Bronchial epithelial cell (primary cell): ENCODE results near the gene MYO15A. TPM values are rescaled to one million over a fixed set of nuclear protein-coding genes. Genes with fewer than 3 reads are reported as not detected.

ENCODE experiments used
- DNase-seq: peaks from one replicate; pipeline ENCODE4 v3.0.0-alpha.2; 2010; ENCODE audit warnings: low read depth
- FAIRE-seq: peaks from 2 replicates; lab custom pipeline; 2011; peaks lifted over from hg19 to GRCh38; lab: Jason Lieb, UNC
- H3K27me3 ChIP-seq: 2 replicates; pipeline ENCODE4 v1.5.1; 2011; ENCODE audit warnings: low read length; ENCODE audit not compliant: control insufficient read depth, insufficient read depth
- H3K36me3 ChIP-seq: 2 replicates; pipeline ENCODE4 v1.5.1; 2011; ENCODE audit warnings: low read length; ENCODE audit not compliant: control insufficient read depth, insufficient read depth
- H3K4me3 ChIP-seq: 2 replicates; pipeline ENCODE4 v1.5.1; 2011; ENCODE audit warnings: mild to moderate bottlenecking, low read depth, low read length, control low read depth
- CTCF ChIP-seq: IDR thresholded peaks from 2 replicates; pipeline ENCODE4 v1.5.1; 2011; ENCODE audit warnings: mild to moderate bottlenecking, moderate library complexity, low read length, control low read depth, inconsistent platforms; ENCODE audit not compliant: insufficient read depth, severe bottlenecking
- total RNA-seq: library from RNA; depleted of rRNA; stranded (reverse); fragments of >200 nt; gene quantifications from 2 replicates; pipeline ENCODE4 v1.2.1, GENCODE V29; 2014

The MYO15A gene
- total RNA-seq, 1 donor from 2014 or later, result 1.6 TPM

- H3K27me3 ChIP-seq, result no peaks in the 10 kb centered on the region
- H3K4me3 ChIP-seq, result no peak overlapping the region
- no peak for FAIRE-seq
- DNase-seq, result no peak
- no peak for TF ChIP-seq CTCF
- no peaks in the 10 kb centered on the region for H3K36me3 ChIP-seq
Measured at GRCh38 chr17:18119166-18119745, 10.7 kb downstream of the MYO15A start.

DNA sequence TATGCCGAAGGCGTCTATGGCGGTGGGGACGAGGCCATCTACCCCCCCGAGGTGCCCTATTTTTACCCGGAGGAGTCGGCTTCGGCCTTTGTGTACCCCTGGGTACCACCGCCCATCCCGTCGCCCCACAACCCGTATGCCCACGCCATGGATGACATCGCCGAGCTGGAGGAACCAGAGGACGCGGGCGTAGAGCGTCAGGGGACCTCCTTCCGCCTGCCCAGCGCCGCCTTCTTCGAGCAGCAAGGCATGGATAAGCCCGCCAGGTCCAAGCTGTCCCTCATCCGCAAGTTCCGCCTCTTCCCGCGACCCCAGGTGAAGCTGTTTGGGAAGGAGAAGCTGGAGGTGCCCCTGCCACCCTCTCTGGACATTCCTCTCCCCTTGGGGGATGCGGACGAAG, 11.4 kb downstream of the MYO15A start:
- DNase-seq, result no peak
- H3K4me3 ChIP-seq, result no peak overlapping the region
- H3K27me3 ChIP-seq, result no peaks in the 10 kb centered on the region
- no peaks in the 10 kb centered on the region for H3K36me3 ChIP-seq
- FAIRE-seq, result no peak
- no peak for TF ChIP-seq CTCF

GRCh38 chr17:18120461-18121017, 12.0 kb downstream of the MYO15A start:
- no peak for TF ChIP-seq CTCF
- DNase-seq, result no peak

DNA sequence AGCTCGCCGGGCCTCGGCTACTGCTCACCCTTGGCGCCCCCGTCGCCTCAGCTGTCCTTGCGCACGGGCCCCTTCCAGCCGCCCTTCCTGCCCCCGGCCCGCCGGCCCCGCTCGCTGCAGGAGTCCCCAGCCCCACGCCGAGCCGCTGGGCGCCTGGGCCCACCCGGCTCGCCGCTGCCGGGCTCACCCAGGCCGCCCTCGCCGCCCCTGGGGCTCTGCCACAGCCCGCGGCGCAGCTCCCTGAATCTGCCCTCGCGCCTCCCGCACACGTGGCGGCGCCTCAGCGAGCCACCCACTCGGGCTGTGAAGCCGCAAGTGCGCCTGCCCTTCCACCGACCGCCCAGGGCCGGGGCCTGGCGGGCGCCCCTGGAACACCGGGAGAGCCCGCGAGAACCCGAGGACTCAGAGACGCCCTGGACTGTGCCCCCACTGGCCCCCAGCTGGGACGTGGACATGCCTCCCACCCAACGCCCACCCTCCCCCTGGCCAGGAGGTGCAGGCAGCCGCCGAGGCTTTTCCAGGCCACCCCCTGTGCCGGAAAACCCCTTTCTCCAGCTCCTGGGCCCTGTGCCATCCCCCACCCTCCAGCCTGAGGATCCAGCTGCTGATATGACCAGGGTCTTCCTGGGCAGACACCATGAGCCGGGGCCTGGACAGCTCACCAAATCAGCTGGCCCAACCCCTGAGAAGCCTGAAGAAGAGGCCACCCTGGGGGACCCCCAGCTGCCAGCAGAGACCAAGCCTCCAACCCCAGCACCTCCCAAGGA, 12.8 kb downstream of the MYO15A start:
- no peaks in the 10 kb centered on the region for H3K27me3 ChIP-seq
- no peak overlapping the region for H3K4me3 ChIP-seq
- DNase-seq, result no peak
- TF ChIP-seq CTCF, result no peak
- FAIRE-seq, result no peak
- no peaks in the 10 kb centered on the region for H3K36me3 ChIP-seq

More at GRCh38 chr17:18120461-18121017, 12.0 kb downstream of the MYO15A start:
- H3K36me3 ChIP-seq, result no peaks in the 10 kb centered on the region
- FAIRE-seq, result no peak
- H3K4me3 ChIP-seq, result no peak overlapping the region
- no peaks in the 10 kb centered on the region for H3K27me3 ChIP-seq

DNA sequence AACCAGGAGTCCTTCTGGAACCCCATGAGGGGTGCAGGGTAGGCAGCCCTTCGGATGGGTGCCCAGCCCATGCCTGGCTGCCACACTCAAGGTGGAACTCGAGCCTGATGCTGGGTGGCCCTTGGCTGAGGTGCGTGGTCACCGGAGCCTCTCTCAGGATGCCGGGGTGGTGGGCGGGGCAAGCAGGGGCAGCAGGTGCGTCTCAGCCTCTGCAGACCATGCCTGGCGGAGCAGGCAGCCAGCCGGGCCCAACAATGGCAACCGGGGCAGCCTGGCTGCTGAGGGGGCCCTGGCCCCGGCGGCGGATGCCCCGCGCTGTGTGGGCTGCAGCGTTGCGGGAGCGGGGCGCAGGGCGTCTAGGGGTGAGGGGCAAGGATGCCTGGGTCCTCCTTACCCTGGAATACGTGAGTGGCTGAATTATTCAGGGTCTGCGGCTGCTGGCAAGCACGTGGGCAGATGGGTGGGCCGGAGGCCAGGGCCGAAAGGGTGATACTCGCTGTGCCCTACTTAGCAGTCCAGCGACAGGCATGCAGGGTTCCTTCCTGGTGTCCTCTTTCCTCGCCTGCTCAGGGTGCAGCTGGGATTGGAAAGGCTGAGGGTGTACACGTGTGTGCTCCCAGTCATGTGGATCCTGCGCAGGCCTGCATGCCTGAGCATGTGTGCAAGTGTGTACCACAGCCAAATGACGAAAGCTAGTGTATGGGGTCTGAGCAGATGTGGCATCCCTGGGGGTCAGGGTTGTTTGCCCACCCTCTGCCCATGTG, 14.6 kb downstream of the MYO15A start:
- Histone ChIP-seq H3K36me3 (no peaks in the 10 kb centered on the region), H3K27me3 (no peaks in the 10 kb centered on the region), H3K4me3 (no peak overlapping the region)
- DNase-seq (no peak), FAIRE-seq (no peak)
- no peak for TF ChIP-seq CTCF
